Activated naive CD8-positive, alpha-beta T cell treated with anti-CD3 and anti-CD28 coated beads, Interleukin-2, amount 50 U/mL, for 24 hours (primary cell): ENCODE data around the gene RPS19.
"Not testable (repeated sequence)": the region's sequence is repeated elsewhere in the genome, so short reads cannot be mapped to it uniquely, and the experiment has no call there.

Experiments used
- ATAC-seq: fragments of 150-1000 bp; cut with Tn5 transposase; one replicate; pipeline ENCODE4 v1.10.0; 2021
- DNase-seq: peaks from one replicate; pipeline ENCODE4 v3.0.0; 2021
- H3K27ac Mint-ChIP-seq: one replicate; pipeline ENCODE4 v1.8.0; 2021; ENCODE audit warnings: mild to moderate bottlenecking, mixed read lengths
- H3K27me3 Mint-ChIP-seq: one replicate; pipeline ENCODE4 v1.8.0; 2021; ENCODE audit warnings: mixed read lengths
- H3K36me3 Mint-ChIP-seq: one replicate; pipeline ENCODE4 v1.8.0; 2021; ENCODE audit warnings: low read depth, mixed read lengths
- H3K4me1 Mint-ChIP-seq: one replicate; pipeline ENCODE4 v1.8.0; 2021; ENCODE audit warnings: mixed read lengths
- H3K4me3 Mint-ChIP-seq: one replicate; pipeline ENCODE4 v1.8.0; 2021; ENCODE audit warnings: mild to moderate bottlenecking, moderate library complexity, mixed read lengths
- H3K9me3 Mint-ChIP-seq: one replicate; pipeline ENCODE4 v1.8.0; 2021; ENCODE audit warnings: mixed read lengths

Gene RPS19

GRCh38 chr19:41907994-41908615, 48.0 kb downstream of the RPS19 start:
- H3K27ac Mint-ChIP-seq, result no peak overlapping the region
- H3K9me3 Mint-ChIP-seq, result no peaks in the 10 kb centered on the region
- no peak overlapping the region for H3K4me3 Mint-ChIP-seq
- H3K27me3 Mint-ChIP-seq, result peaks cover 16% of the 10 kb centered on the region
- peaks cover 25% of the 10 kb centered on the region for H3K36me3 Mint-ChIP-seq
- DNase-seq, result no peak
- H3K4me1 Mint-ChIP-seq, result peaks cover 20% of the 10 kb centered on the region
- ATAC-seq, result no peak

GRCh38 chr19:41908724-41909464, 48.8 kb downstream of the RPS19 start:
- Mint-ChIP-seq H3K4me1 (peaks cover 20% of the 10 kb centered on the region), H3K27me3 (peaks cover 22% of the 10 kb centered on the region), H3K9me3 (no peaks in the 10 kb centered on the region), H3K4me3 (no peak overlapping the region), H3K36me3 (peaks cover 19% of the 10 kb centered on the region), H3K27ac (no peak overlapping the region)
- ATAC-seq (no peak), DNase-seq (no peak)

- H3K4me1 Mint-ChIP-seq, result peaks cover 23% of the 10 kb centered on the region
- H3K27me3 Mint-ChIP-seq, result peaks cover 27% of the 10 kb centered on the region
- H3K9me3 Mint-ChIP-seq, result no peaks in the 10 kb centered on the region
- H3K27ac Mint-ChIP-seq, result no peak overlapping the region
- H3K4me3 Mint-ChIP-seq, result no peak overlapping the region
- DNase-seq (no peak), ATAC-seq (no peak)
- H3K36me3 Mint-ChIP-seq, result peaks cover 13% of the 10 kb centered on the region
These were observed 49.7 kb downstream of the RPS19 start for GRCh38 chr19:41909706-41910105.

GRCh38 chr19:41910240-41910991, 50.4 kb downstream of the RPS19 start:
- Mint-ChIP-seq H3K4me3 (no peak overlapping the region), H3K4me1 (peaks cover 21% of the 10 kb centered on the region), H3K9me3 (no peaks in the 10 kb centered on the region), H3K27me3 (peaks cover 27% of the 10 kb centered on the region), H3K36me3 (peaks cover 9% of the 10 kb centered on the region), H3K27ac (peak overlapping the region; percentile 33)
- DNase-seq (no peak), ATAC-seq (peak; percentile 4)

- Mint-ChIP-seq H3K9me3 (no peaks in the 10 kb centered on the region), H3K4me3 (peak overlapping the region; percentile 4), H3K4me1 (peaks cover 17% of the 10 kb centered on the region), H3K27me3 (peaks cover 27% of the 10 kb centered on the region), H3K27ac (no peak overlapping the region), H3K36me3 (peaks cover 5% of the 10 kb centered on the region)
- no peak for DNase-seq
- ATAC-seq, result peak; percentile 13
These were observed 51.2 kb downstream of the RPS19 start for GRCh38 chr19:41910992-41911888.

GRCh38 chr19:41911889-41912731, 52.1 kb downstream of the RPS19 start:
- Mint-ChIP-seq H3K36me3 (peaks cover 2% of the 10 kb centered on the region), H3K9me3 (no peaks in the 10 kb centered on the region), H3K4me1 (peaks cover 13% of the 10 kb centered on the region), H3K4me3 (peak overlapping the region; percentile 4), H3K27me3 (peaks cover 27% of the 10 kb centered on the region), H3K27ac (no peak overlapping the region)
- DNase-seq, result no peak
- ATAC-seq, result peak; percentile 5

- no peak for DNase-seq
- no peak overlapping the region for H3K27ac Mint-ChIP-seq
- H3K4me3 Mint-ChIP-seq, result no peak overlapping the region
- H3K36me3 Mint-ChIP-seq, result no peaks in the 10 kb centered on the region
- peaks cover 27% of the 10 kb centered on the region for H3K27me3 Mint-ChIP-seq
- H3K4me1 Mint-ChIP-seq, result peaks cover 13% of the 10 kb centered on the region
- ATAC-seq, result peak; percentile 4
- H3K9me3 Mint-ChIP-seq, result no peaks in the 10 kb centered on the region
These were observed 53.0 kb downstream of the RPS19 start for GRCh38 chr19:41912899-41913537.

GRCh38 chr19:41913538-41914423, 53.7 kb downstream of the RPS19 start:
- DNase-seq, result no peak
- Mint-ChIP-seq H3K27me3 (peaks cover 27% of the 10 kb centered on the region), H3K27ac (no peak overlapping the region), H3K4me1 (peaks cover 13% of the 10 kb centered on the region), H3K4me3 (no peak overlapping the region), H3K36me3 (no peaks in the 10 kb centered on the region), H3K9me3 (no peaks in the 10 kb centered on the region)
- ATAC-seq, result no peak

GRCh38 chr19:41914424-41914834, 54.4 kb downstream of the RPS19 start:
- not testable (repeated sequence) for DNase-seq, ATAC-seq, H3K36me3 Mint-ChIP-seq, H3K9me3 Mint-ChIP-seq, H3K4me3 Mint-ChIP-seq, H3K27ac Mint-ChIP-seq
- Mint-ChIP-seq H3K4me1 (peaks cover 13% of the 10 kb centered on the region), H3K27me3 (peaks cover 27% of the 10 kb centered on the region)

GRCh38 chr19:41915021-41915775, 55.1 kb downstream of the RPS19 start:
- H3K4me1 Mint-ChIP-seq, result peaks cover 13% of the 10 kb centered on the region
- no peaks in the 10 kb centered on the region for H3K9me3 Mint-ChIP-seq
- H3K27me3 Mint-ChIP-seq, result peaks cover 27% of the 10 kb centered on the region
- H3K27ac Mint-ChIP-seq, result no peak overlapping the region
- no peaks in the 10 kb centered on the region for H3K36me3 Mint-ChIP-seq
- no peak for ATAC-seq
- no peak for DNase-seq
- H3K4me3 Mint-ChIP-seq, result no peak overlapping the region

- Mint-ChIP-seq H3K27me3 (peaks cover 27% of the 10 kb centered on the region), H3K4me3 (no peak overlapping the region), H3K36me3 (no peaks in the 10 kb centered on the region), H3K4me1 (peaks cover 10% of the 10 kb centered on the region), H3K9me3 (no peaks in the 10 kb centered on the region), H3K27ac (no peak overlapping the region)
- DNase-seq (no peak), ATAC-seq (no peak)
These were observed 55.8 kb downstream of the RPS19 start for GRCh38 chr19:41915776-41916414.
